Naive B cell (primary cell): ENCODE measurements around the gene CAMSAP2. TPM values are rescaled to one million over a fixed set of nuclear protein-coding genes. Genes with fewer than 3 reads are reported as not detected.

Source experiments
- ATAC-seq, 2 donors: fragments of 150-1000 bp; cut with Tn5 transposase; 2 replicates each; pipeline ENCODE4 v1.10.0; 2021; ENCODE audit warnings: low read depth in 2 of 2, mild to moderate bottlenecking in 2 of 2, moderate library complexity in 2 of 2
- DNase-seq: peaks from one replicate; pipeline ENCODE4 v3.0.0; 2022
- H3K27ac Mint-ChIP-seq, 6 donors: one replicate each; pipeline ENCODE4 v1.8.0; 2020 to 2022; ENCODE audit warnings: mild to moderate bottlenecking in 6 of 6, mixed read lengths in 6 of 6, moderate library complexity in 5 of 6, inconsistent platforms in 2 of 6
- H3K27me3 Mint-ChIP-seq, 3 donors: one replicate each; pipeline ENCODE4 v1.8.0; 2021 to 2022; ENCODE audit warnings: mixed read lengths in 3 of 3, mild to moderate bottlenecking in 1 of 3
- H3K36me3 Mint-ChIP-seq, 2 donors: one replicate each; pipeline ENCODE4 v1.8.0; 2020 to 2022; ENCODE audit warnings: mixed read lengths in 2 of 2, inconsistent platforms in 1 of 2, mild to moderate bottlenecking in 1 of 2
- H3K4me1 Mint-ChIP-seq, 3 donors: one replicate each; pipeline ENCODE4 v1.8.0; 2020 to 2022; ENCODE audit warnings: mixed read lengths in 3 of 3, inconsistent platforms in 1 of 3, mild to moderate bottlenecking in 1 of 3, moderate library complexity in 1 of 3
- H3K4me3 Mint-ChIP-seq, 8 donors: one replicate each; pipeline ENCODE4 v1.8.0; 2020 to 2022; ENCODE audit warnings: mild to moderate bottlenecking in 8 of 8, mixed read lengths in 8 of 8, moderate library complexity in 8 of 8, inconsistent platforms in 2 of 8
- H3K9me3 Mint-ChIP-seq, 7 donors: one replicate each; pipeline ENCODE4 v1.8.0; 2020 to 2022; ENCODE audit warnings: mixed read lengths in 7 of 7, mild to moderate bottlenecking in 5 of 7, inconsistent platforms in 2 of 7, moderate library complexity in 1 of 7
- polyA plus RNA-seq, 6 donors: library from polyadenylated mRNA; unstranded; fragments of 300-500 nt; fragmentation: Illumina TruSeq; gene quantifications; one replicate each; pipeline ENCODE4 v1.2.3, GENCODE V29; 2021; ENCODE audit warnings: low read depth in 6 of 6

Gene CAMSAP2
- polyA plus RNA-seq, 6 donors from 2014 or later = 0.04 TPM; not detected in 5

DNA sequence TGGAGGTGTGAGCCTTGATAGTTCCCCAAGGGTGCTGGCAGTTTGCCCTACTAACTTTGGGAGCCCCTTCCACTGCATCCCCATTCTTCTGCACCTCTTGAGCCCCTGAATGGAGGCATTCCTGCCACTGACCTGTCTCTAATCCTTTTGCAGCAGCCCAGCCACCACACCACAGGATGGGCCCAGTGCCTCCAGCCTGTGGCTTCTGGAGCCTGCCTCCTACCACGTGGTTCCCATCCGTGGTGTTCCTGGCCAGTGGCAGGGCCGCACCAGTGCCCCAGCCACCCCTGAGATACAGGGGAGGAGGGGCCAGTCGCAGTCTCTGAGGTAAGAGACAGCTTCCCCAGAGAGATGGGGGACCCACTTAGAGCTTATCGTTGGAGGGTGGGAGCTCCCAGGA lies 170.4 kb downstream of the CAMSAP2 start:
- no peak overlapping the region for H3K27ac Mint-ChIP-seq
- H3K4me1 Mint-ChIP-seq = peaks cover 0 to 4% (median 1%) of the 10 kb centered on the region in 3 donors
- no peaks in the 10 kb centered on the region for H3K27me3 Mint-ChIP-seq
- H3K4me3 Mint-ChIP-seq = no peak overlapping the region
- DNase-seq = no peak
- H3K9me3 Mint-ChIP-seq = no peaks in the 10 kb centered on the region
- H3K36me3 Mint-ChIP-seq = no peaks in the 10 kb centered on the region
- no peak for ATAC-seq

DNA sequence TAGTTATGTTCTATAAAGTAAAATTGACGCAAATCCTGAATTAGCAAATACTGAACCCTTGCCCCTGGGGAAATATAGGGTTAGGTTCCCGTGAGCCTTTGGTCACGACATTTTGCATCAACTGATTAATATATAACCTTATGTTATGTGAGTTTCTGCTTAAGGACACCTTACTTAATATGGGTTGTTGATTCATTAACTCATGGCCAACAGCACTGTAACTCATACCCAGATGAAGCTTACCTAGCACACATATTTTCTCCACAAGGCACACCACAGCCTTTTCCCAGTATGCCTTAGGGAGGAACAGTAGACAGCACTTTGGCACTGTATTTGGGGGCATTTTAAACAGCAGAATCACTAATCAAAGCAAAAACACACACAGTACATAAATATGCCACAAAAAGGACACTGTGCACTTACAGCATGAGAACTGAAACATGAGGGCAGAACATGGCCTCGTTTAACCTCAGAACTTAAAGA lies 171.1 kb downstream of the CAMSAP2 start:
- no peaks in the 10 kb centered on the region for H3K36me3 Mint-ChIP-seq
- H3K4me1 Mint-ChIP-seq = peaks cover 0 to 4% (median 1%) of the 10 kb centered on the region in 3 donors
- H3K27me3 Mint-ChIP-seq = no peaks in the 10 kb centered on the region
- H3K4me3 Mint-ChIP-seq = no peak overlapping the region
- no peaks in the 10 kb centered on the region for H3K9me3 Mint-ChIP-seq
- DNase-seq (no peak), ATAC-seq (no peak)
- no peak overlapping the region for H3K27ac Mint-ChIP-seq

Other genes with a start within 250 kb of the CAMSAP2 start
- gene KIF14, start 118.1 kb upstream of the CAMSAP2 start, polyA plus RNA-seq = not detected
- gene DDX59, start 69.0 kb upstream of the CAMSAP2 start, polyA plus RNA-seq = 10 to 100 TPM; 14.5 to 24.8 (median 20.4) TPM
- under 1 TPM in 2 of 6 donors, not detected in 4; 0.26 to 0.29 TPM for gene GPR25, start 134.1 kb downstream of the CAMSAP2 start, polyA plus RNA-seq
- not detected for gene INAVA, start 156.0 kb downstream of the CAMSAP2 start, polyA plus RNA-seq